Natural killer cell (primary cell): Measurements from ENCODE around the gene SMG6. TPM values are rescaled to one million over a fixed set of nuclear protein-coding genes. Genes with fewer than 3 reads are reported as not detected.
"Not testable (repeated sequence)": the region's sequence is repeated elsewhere in the genome, so short reads cannot be mapped to it uniquely, and the experiment has no call there.

Experiments
- ATAC-seq, 3 donors: fragments of 150-1000 bp in 2 of 3; fragments of 200-7000 bp in 1 of 3; cut with Tn5 transposase; 1 replicate in 1 of 3; 2 replicates in 2 of 3; pipeline ENCODE4 v1.10.0; 2021; ENCODE audit warnings: mild to moderate bottlenecking in 2 of 3, moderate library complexity in 2 of 3
- DNase-seq, 2 donors: peaks; one replicate each; pipeline versions ENCODE4 v3.0.0 to v3.0.0-alpha.2; 2013 to 2021; ENCODE audit warnings: mixed read lengths in 1 of 2
- H3K27ac ChIP-seq: one replicate; pipeline ENCODE4 v1.5.1; 2013; ENCODE audit warnings: mild to moderate bottlenecking, low read length
- H3K27me3 ChIP-seq: one replicate; pipeline ENCODE4 v1.6.1; 2013; ENCODE audit warnings: low read length; ENCODE audit not compliant: control insufficient read depth, insufficient read depth
- H3K36me3 ChIP-seq: one replicate; pipeline ENCODE4 v1.6.1; 2013; ENCODE audit warnings: low read length; ENCODE audit not compliant: control insufficient read depth, insufficient read depth
- H3K4me1 ChIP-seq: one replicate; pipeline ENCODE4 v1.6.1; 2013; ENCODE audit warnings: low read length; ENCODE audit not compliant: control insufficient read depth, insufficient read depth
- H3K4me3 ChIP-seq: one replicate; pipeline ENCODE4 v1.5.1; 2013; ENCODE audit warnings: low read length
- H3K9me3 ChIP-seq: one replicate; pipeline ENCODE4 v1.6.1; 2013; ENCODE audit warnings: low read length; ENCODE audit not compliant: control insufficient read depth, insufficient read depth
- H3K27ac Mint-ChIP-seq, 2 donors: one replicate each; pipeline ENCODE4 v1.8.0; 2022; ENCODE audit warnings: mild to moderate bottlenecking in 2 of 2, mixed read lengths in 2 of 2, moderate library complexity in 1 of 2
- H3K27me3 Mint-ChIP-seq, 2 donors: one replicate each; pipeline ENCODE4 v1.8.0; 2022; ENCODE audit warnings: low read depth in 2 of 2, mixed read lengths in 2 of 2
- H3K36me3 Mint-ChIP-seq: one replicate; pipeline ENCODE4 v1.8.0; 2022; ENCODE audit warnings: mixed read lengths
- H3K4me1 Mint-ChIP-seq, 2 donors: one replicate each; pipeline ENCODE4 v1.8.0; 2022; ENCODE audit warnings: mixed read lengths in 2 of 2
- H3K4me3 Mint-ChIP-seq: one replicate; pipeline ENCODE4 v1.8.0; 2022; ENCODE audit warnings: mild to moderate bottlenecking, moderate library complexity, mixed read lengths
- H3K9me3 Mint-ChIP-seq, 2 donors: one replicate each; pipeline ENCODE4 v1.8.0; 2022; ENCODE audit warnings: mixed read lengths in 2 of 2
- WGBS: methylation state at CpG from one replicate; pipeline ENCODE4 v1.1.7; 2013; ENCODE audit warnings: missing lambda C conversion rate; ENCODE audit not compliant: insufficient coverage; 5-methylcytosine and 5-hydroxymethylcytosine counted together
- intact Hi-C: fragments of 100-400 bp; cut with micrococcal nuclease; formaldehyde crosslinking; loops from one replicate; pipeline ENCODE4 v1.14.2; 2022
- total RNA-seq, 4 donors: library from RNA; stranded (reverse); fragments of 120-200 nt in 1 of 4; gene quantifications; one replicate each; pipeline versions ENCODE4 v1.2.3 to v1.2.4, GENCODE V29; 2013 to 2022
- TF ChIP-seq, protein P1 (sequence below): fragments of 200-600 bp; IDR thresholded peaks from one replicate; pipeline ENCODE4 v1.8.0; 2022; ENCODE audit warnings: antibody characterized with exemption

The SMG6 gene
- total RNA-seq, 3 donors from 2014 or later (not counting 1 experiment from before 2014, with no cell fraction given) = 41.6 to 49.4 (median 48.2) TPM

DNA sequence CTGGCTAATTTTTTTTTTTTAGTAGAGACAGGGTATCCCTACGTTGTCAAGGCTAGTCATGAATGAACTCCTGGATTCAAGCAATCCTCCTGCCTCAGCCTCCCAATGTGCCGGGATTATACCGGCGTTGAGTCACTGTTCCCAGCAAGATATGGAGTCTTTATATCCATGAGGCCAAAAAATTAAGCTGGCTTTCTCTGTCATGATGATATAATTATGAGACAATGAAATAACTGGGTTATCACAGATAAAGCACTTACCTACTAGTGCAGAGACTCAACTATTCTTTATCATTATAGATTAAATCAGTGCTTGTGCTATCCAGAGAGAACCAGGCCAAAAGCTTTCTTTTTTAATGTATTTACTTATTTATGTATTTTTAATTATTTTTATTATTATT, 36.2 kb downstream of the SMG6 start:
- no peaks in the 10 kb centered on the region for H3K9me3 Mint-ChIP-seq
- peak overlapping the region; percentile 85 for H3K4me3 Mint-ChIP-seq

DNA sequence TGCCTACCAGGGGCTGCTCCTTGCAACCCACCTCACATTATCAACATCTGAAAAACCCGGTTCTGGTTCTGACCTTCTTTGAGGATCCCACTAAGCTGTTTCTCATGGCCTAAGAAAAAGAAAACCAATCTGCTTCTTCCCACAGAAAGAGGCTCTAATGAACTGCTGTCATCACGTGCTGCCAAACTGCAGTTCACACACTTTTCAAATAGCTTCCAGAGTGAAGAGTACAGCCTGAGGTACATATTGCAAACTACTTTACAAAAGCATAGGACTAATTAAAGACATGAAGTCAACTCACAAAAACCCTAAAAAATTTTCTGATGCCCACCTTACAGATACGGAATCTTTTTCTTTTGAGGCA, 36.7 kb downstream of the SMG6 start:
- H3K27me3 Mint-ChIP-seq = no peaks in the 10 kb centered on the region
- H3K27ac Mint-ChIP-seq = peak overlapping the region; percentile 96 to 99
- H3K4me3 Mint-ChIP-seq = peak overlapping the region; percentile 85
- 38% methylated on average over 3 of the region's 3 CpGs for WGBS
- H3K4me1 Mint-ChIP-seq = peaks cover 61 to 68% of the 10 kb centered on the region in 2 donors
- Histone ChIP-seq H3K36me3 (no peaks in the 10 kb centered on the region), H3K9me3 (no peaks in the 10 kb centered on the region), H3K27me3 (no peaks in the 10 kb centered on the region), H3K4me3 (peak overlapping the region; percentile 2), H3K27ac (peak overlapping the region; percentile 96), H3K4me1 (peaks cover 79% of the 10 kb centered on the region)
- H3K36me3 Mint-ChIP-seq = no peaks in the 10 kb centered on the region
- intact Hi-C loops = loop anchor here (1.0 to 5.0 kb wide), 7 partner anchors 9 to 548 kb away; partner anchors contain the start of genes SMG6 and SRR
- no peaks in the 10 kb centered on the region for H3K9me3 Mint-ChIP-seq
- peak; percentile 14 to 49 (median 28) for ATAC-seq
- peak in 1 of 2 donors; percentile 66 for DNase-seq
- TF ChIP-seq, protein P1, sequence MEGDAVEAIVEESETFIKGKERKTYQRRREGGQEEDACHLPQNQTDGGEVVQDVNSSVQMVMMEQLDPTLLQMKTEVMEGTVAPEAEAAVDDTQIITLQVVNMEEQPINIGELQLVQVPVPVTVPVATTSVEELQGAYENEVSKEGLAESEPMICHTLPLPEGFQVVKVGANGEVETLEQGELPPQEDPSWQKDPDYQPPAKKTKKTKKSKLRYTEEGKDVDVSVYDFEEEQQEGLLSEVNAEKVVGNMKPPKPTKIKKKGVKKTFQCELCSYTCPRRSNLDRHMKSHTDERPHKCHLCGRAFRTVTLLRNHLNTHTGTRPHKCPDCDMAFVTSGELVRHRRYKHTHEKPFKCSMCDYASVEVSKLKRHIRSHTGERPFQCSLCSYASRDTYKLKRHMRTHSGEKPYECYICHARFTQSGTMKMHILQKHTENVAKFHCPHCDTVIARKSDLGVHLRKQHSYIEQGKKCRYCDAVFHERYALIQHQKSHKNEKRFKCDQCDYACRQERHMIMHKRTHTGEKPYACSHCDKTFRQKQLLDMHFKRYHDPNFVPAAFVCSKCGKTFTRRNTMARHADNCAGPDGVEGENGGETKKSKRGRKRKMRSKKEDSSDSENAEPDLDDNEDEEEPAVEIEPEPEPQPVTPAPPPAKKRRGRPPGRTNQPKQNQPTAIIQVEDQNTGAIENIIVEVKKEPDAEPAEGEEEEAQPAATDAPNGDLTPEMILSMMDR = no peak

More for the DNA sequence above, 36.2 kb downstream of the SMG6 start:
- no peak overlapping the region for H3K4me3 ChIP-seq
- H3K36me3 Mint-ChIP-seq = no peaks in the 10 kb centered on the region
- WGBS = 75% methylated on average over 4 of the region's 4 CpGs
- DNase-seq (no peak), ATAC-seq (no peak)
- H3K27me3 Mint-ChIP-seq = no peaks in the 10 kb centered on the region
- peaks cover 62 to 69% of the 10 kb centered on the region in 2 donors for H3K4me1 Mint-ChIP-seq
- intact Hi-C loops = loop anchor here (2.0 to 5.0 kb wide), 5 partner anchors 15 to 547 kb away; partner anchors contain the start of genes SMG6 and SRR
- H3K4me1 ChIP-seq = peaks cover 84% of the 10 kb centered on the region
- H3K36me3 ChIP-seq = no peaks in the 10 kb centered on the region
- H3K27ac Mint-ChIP-seq = peak overlapping the region; percentile 96 to 99
- no peaks in the 10 kb centered on the region for H3K27me3 ChIP-seq
- H3K27ac ChIP-seq = peak overlapping the region; percentile 96
- TF ChIP-seq, protein P1 = no peak
- no peaks in the 10 kb centered on the region for H3K9me3 ChIP-seq

DNA sequence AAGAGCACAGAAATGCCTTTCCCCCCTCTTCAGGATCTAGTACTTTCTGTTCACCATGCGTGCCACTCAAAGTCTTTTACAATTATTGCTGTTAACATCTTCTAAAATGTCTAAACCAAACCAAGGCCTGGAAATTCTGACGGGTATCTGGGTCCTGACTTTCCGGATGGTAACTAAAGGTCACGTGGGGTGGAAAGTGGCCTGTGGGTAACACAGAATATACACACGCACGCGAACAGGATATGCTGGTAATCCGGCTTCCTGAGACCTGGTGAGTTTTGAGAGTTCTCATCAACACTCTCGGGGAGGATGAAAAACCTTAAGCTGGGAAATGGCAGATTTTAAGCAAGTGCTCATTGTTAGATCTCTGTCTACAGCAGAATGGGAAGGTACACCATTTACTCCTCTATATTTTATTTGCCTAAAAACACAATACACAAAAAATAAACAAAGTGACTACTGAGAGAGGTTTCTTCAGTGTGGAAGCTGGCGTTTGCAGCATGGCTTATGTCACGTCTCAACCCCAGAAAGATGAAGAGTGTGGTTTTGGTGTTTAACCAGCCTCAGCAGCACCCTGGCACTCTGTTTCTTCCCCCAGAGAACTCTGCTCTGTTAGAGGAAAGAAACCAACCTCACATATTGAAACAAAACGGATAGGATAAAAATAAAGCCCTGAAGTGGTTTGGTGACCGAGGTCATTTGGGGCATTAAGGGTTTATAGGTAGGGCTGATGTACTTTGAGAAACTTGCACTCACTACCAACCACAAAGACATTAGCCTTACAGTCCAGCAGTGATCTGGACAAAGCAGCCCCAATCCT, 37.3 kb downstream of the SMG6 start:
- peak; percentile 78 to 95 for DNase-seq
- Histone ChIP-seq H3K9me3 (no peaks in the 10 kb centered on the region), H3K36me3 (no peaks in the 10 kb centered on the region), H3K27ac (peak overlapping the region; percentile 96), H3K27me3 (no peaks in the 10 kb centered on the region), H3K4me3 (peak overlapping the region; percentile 17), H3K4me1 (peaks cover 73% of the 10 kb centered on the region)
- no peaks in the 10 kb centered on the region for H3K36me3 Mint-ChIP-seq
- H3K4me3 Mint-ChIP-seq = peak overlapping the region; percentile 85
- peak overlapping the region; percentile 96 to 99 for H3K27ac Mint-ChIP-seq
- no peaks in the 10 kb centered on the region for H3K9me3 Mint-ChIP-seq
- WGBS = 21% methylated on average over 8 of the region's 13 CpGs
- intact Hi-C loops = loop anchor here (1.0 to 5.0 kb wide), 7 partner anchors 8 to 549 kb away; partner anchors contain the start of genes SMG6 and SRR
- H3K27me3 Mint-ChIP-seq = no peaks in the 10 kb centered on the region
- H3K4me1 Mint-ChIP-seq = peaks cover 63 to 72% of the 10 kb centered on the region in 2 donors
- ATAC-seq = peak; percentile 76 to 90 (median 86)
- TF ChIP-seq, protein P1 = no peak

DNA sequence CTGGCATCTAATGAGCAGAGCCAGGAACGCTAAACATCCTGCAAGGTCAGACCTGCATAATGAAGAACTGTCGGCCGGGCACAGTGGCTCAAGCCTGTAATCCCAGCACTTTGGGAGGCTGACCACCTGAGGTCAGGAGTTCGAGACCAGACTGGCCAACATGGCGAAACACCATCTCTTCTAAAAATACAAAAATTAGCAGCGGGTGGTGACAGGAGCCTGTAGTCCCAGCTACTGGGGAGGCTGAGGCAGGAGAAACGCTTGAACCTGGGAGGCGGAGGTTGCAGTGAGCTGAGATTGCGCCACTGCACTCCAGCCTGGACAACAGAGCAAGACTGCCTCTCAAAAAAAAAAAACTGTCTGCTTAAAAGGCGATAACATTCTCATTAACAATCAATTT, 38.4 kb downstream of the SMG6 start:
- not testable (repeated sequence) for H3K36me3 Mint-ChIP-seq, H3K4me3 ChIP-seq, H3K36me3 ChIP-seq, ATAC-seq, H3K27me3 Mint-ChIP-seq, H3K27me3 ChIP-seq, H3K9me3 ChIP-seq, H3K9me3 Mint-ChIP-seq
- 93% methylated on average over 10 of the region's 10 CpGs for WGBS
- peaks cover 68 to 70% of the 10 kb centered on the region in 2 donors for H3K4me1 Mint-ChIP-seq
- DNase-seq = peak in 1 of 2 donors; percentile 6
- Histone ChIP-seq H3K27ac (peak overlapping the region; percentile 96), H3K4me1 (peaks cover 69% of the 10 kb centered on the region)
- H3K27ac Mint-ChIP-seq = peak overlapping the region; percentile 96 to 99
- intact Hi-C loops = loop anchor here (5.0 kb wide), 1 partner anchor 73 kb away; no protein-coding TSS in a partner anchor
- H3K4me3 Mint-ChIP-seq = peak overlapping the region; percentile 85
